ELR (cell line): ENCODE measurements around the gene SIX4.

ENCODE experiments used
- DNase-seq: peaks from one replicate; pipeline ENCODE4 v3.0.0-alpha.2; 2015; ENCODE audit warnings: low read depth

SIX4 gene

DNA sequence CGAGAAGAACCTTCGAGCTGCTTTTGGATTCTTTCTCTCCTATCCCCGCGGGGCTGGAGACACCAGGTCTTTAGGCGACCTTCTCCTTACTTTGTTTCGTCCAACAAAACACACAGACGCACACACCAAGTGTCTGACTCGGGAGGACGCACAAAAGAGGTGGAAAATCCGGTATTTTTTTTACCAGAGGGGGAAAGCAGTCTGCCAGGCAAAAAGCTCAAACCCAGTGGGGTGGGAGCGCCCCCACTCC is 2.1 kb downstream of the SIX4 start:
- peak; percentile 52 for DNase-seq

- peak; percentile 80 for DNase-seq
Measured at GRCh38 chr14:60721326-60722106, 2.6 kb downstream of the SIX4 start.

DNA sequence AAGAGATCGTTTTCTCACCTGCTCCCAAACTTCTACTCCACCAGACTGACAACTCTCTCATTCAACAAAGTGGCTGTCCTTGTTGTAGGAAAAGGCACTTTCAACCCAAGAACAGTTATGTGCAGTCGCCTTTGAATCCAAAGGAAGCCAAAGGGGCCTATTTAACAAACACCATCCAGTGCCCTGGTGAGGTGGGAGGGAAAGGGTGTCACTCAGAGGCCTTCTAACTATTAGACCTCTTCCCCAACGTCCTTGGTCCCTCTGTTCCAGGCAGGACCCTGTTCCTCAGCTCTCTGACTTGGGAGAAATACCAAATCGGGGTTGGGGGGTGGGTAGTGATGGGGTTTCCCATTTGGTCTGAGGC is 3.2 kb downstream of the SIX4 start:
- DNase-seq, result no peak

- DNase-seq, result no peak
Measured at GRCh38 chr14:60720391-60720790, 3.8 kb downstream of the SIX4 start.

DNA sequence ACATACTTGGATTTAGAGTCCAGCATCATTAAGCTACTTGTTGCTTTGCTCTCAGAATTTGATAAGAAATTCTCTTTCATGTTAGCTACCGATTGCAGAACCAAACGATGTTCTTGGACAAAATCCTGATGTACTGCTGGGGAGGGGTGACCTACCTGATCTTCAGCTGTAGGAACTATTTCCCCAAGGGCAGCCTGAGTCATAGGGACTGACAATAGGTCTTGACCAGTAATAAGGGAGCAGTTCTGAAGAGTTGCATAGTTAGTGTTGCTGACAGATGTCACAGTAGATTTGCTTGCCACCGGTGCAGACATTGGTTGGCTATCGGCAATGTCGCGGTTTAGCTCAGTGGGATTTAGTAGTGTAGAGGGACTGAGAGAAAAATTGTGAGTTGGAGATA is 10.6 kb downstream of the SIX4 start:
- no peak for DNase-seq

DNA sequence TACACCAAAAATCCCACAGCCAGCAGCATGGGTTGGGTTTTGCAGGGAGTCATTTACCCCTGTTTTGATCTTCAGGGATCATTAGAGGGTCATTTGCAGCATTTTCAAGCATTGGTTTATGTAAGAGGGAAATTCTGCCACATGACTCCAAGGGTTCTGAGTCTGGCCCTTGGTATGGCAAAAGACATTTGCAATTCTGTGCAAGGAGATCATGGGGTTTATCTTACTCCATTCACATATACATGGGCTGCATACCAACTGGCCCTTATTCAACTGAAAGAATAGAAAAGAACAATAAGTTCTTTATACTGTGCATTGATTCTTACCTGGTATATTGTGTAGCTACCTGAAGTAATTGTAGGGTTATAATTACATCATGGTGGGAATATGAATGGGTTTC is 13.7 kb downstream of the SIX4 start:
- DNase-seq, result no peak

DNA sequence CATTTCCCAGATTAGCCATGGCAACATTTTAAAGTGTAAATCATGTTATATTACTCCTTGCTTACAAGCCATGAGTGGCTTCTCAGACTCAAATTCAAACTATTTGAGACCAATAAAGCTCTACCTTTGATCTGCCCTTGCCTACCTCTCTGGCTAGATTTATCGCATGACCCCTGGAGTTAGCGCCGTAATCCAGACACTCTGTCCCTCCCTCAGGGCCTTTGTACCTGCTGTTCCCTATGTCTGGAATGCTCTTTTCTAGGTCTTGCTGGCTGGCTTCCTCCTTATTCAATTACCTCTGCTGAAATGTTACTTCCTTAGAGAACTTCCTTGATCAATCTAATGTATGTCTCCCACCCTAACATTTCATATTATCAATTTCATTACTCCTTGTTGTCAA is 16.3 kb downstream of the SIX4 start:
- DNase-seq, result no peak

GRCh38 chr14:60705100-60705499 is 19.1 kb downstream of the SIX4 start:
- DNase-seq, result no peak

DNA sequence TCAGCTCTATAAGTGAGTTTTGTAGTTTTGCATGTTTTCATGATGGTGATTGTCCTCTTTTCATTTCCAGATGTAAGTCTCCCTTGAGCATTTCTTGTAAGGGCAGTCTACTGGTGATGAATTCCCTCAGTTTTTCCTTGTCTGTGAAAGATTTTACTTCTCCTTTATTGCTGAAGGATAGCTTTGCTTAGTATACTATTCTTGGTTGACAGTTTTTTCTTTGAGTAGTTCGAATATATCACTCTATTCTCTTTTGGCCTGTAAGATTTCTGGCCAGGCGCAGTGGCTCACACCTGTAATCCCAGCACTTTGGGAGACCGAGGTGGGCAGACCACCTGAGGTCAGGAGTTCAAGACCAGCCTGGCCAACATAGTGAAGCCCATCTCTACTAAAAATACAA is 23.6 kb downstream of the SIX4 start:
- no peak for DNase-seq

- no peak for DNase-seq
Measured at GRCh38 chr14:60695327-60695726, 28.8 kb downstream of the SIX4 start.

DNA sequence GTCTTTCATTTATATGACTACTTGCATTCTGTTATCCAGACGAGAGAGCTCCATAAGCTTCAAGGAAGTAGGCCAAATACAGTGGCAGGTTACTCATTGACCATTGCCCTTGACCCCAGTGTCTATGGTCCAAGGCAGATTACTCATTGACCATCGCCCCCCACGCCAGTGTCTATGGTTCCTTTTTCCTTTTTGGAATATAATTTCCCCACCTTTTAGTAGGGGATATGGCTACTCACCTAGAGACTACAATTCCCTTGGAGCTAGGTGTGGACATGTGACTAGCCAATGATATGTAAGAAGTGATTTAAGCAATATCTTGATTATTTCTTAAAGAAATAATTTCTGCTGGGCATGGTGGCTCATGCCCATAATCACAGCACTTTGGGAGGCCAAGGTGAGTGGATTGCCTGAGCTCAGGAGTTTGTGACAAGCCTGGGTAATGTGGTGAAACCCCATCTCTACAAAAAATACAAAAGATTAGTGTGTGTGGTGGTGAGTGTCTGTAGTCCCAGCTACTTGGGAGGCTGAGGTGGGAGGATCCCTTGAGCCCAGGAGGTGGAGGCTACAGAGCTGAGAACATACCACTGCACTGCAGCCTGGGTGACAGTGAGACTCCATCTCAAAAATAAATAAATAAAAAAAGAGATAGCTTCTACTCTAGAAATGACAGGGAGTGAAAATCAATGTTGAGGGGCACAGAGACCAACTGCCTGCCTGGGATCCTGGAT is 32.6 kb downstream of the SIX4 start:
- DNase-seq, result no peak

- DNase-seq, result no peak
Measured at GRCh38 chr14:60686865-60687264, 37.3 kb downstream of the SIX4 start.

GRCh38 chr14:60684203-60684602 is 39.9 kb downstream of the SIX4 start:
- DNase-seq, result no peak

GRCh38 chr14:60681271-60681670 is 42.9 kb downstream of the SIX4 start:
- no peak for DNase-seq

- DNase-seq, result no peak
Measured at GRCh38 chr14:60680511-60680910, 43.6 kb downstream of the SIX4 start.

DNA sequence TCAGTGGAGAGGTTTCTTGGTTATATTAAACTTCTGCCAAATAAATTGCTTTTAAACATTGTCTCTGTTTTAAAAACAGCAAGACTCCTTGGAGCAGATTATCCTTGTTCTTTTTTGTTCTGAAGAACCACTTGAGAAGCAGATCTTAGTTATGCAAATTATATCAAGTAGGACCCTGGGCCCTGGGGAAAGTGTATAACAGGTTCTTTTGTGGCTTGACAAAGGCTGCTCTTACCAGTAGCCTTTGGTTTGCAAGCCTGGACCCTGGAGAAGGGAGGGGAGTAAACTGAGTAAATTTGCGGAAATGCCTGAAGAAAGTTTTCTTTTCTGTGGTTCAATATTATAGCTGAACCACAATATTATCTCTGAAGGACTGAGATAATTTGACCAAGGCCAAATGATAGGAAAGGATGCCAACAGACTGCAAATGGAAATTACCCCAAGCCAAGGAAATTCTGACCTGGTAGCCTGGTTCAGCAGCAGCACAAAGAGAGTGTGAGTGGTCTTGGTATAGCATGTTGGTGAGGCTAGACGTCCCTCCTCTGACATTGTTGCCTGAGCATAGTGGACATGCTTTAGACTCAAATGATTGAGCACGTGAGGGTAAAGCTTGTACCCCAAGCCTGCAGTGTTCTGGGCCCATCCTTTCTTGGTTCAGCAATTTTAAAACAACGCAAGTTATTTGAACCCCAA is 44.4 kb downstream of the SIX4 start:
- no peak for DNase-seq

- no peak for DNase-seq
Measured at GRCh38 chr14:60677701-60678100, 46.5 kb downstream of the SIX4 start.

DNA sequence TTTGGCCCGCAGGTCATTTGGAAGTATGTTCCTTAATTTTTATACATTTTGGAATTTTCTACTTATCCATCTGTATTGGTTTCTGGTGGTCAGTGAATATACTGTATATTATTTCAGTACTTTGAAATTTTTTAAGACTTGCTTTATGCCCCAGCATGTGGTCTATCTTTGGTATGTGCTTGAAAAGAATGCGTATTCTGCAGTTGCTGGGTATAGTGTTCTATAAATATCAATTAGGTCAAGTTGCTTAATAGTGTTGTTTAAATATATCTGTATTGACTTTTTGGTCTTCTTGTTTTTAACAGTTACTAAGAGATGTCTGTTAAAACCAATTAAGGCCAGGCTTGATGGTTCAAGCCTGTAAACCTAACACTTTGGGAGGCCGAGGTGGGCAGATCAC is 53.2 kb downstream of the SIX4 start:
- DNase-seq, result no peak

GRCh38 chr14:60668431-60669112 is 55.6 kb downstream of the SIX4 start:
- no peak for DNase-seq

- no peak for DNase-seq
Measured at GRCh38 chr14:60665177-60665550, 59.0 kb downstream of the SIX4 start.

DNA sequence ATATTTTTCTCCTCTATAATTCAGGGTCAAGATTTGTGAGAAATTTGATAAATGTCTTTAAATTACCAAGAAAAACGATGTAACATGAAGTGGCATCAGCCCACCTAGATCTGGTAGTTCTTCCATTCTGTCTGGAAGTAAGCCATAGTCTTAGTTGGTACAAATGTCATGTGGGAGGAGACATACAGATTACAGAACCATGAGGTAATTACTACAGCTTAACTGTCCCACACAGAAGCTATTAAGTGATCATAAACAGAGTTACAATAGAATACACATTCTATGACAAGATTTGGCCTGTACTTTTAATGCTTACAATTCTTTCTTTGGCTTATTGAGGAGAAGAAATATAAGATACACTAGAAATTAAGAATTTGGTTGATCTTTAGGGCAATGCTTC is 61.2 kb downstream of the SIX4 start:
- DNase-seq, result no peak

DNA sequence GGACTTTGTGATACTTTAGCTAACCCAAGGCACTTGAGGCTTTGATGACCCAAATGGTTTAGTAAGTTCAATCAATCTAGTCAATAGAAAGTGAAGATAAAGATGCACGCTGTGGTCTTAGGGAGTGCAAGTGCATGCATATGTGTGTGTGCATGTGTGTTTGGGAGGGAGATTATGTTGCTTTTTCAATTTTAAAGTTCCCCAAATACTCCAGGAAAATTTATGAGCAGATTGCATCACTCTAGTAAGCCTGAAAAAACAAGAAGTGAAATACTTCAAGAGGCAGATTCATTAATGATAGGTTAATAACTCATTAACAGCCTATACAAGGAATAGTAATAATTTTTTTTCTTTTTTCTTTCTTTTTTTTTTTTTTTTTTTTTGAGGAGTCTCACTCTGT is 62.4 kb downstream of the SIX4 start:
- DNase-seq, result no peak
